OCI-LY7 (cell line): ENCODE results near the gene IGSF21. TPM values are rescaled to one million over a fixed set of nuclear protein-coding genes. Genes with fewer than 3 reads are reported as not detected.

Experiments used
- BruUV-seq: library from RNA; stranded (reverse); fragments of 400-500 nt; replicated peaks from 2 replicates; lab custom pipeline; 2021; lab: Mats Ljungman, UMichigan
- CTCF ChIA-PET: fragments of 300-600 bp; sonication (Branson Sonifier 250); formaldehyde crosslinking; loops from one replicate; lab custom pipeline; 2022; ENCODE audit warnings: antibody characterized with exemption; ENCODE audit not compliant: unreplicated experiment; lab: Charles Lee
- POLR2A ChIA-PET: fragments of 300-600 bp; sonication (Branson Sonifier 250); formaldehyde crosslinking; loops from one replicate; lab custom pipeline; 2022; ENCODE audit warnings: antibody characterized with exemption; lab: Charles Lee
- DNase-seq: peaks from one replicate; pipeline ENCODE4 v3.0.0-alpha.2; 2015; ENCODE audit warnings: low spot score
- H2AFZ ChIP-seq: fragments of 200-600 bp; sonication (generic), shearing (Covaris generic); 2 replicates; pipeline ENCODE4 v1.6.1; 2014; ENCODE audit warnings: mild to moderate bottlenecking, antibody characterized with exemption, low read length, moderate library complexity
- H3K27ac ChIP-seq: fragments of 200-600 bp; sonication (generic); 2 replicates; pipeline ENCODE4 v1.5.1; 2014; ENCODE audit warnings: mixed run types, low read depth, mild to moderate bottlenecking, moderate library complexity, low read length, inconsistent platforms; ENCODE audit not compliant: poor library complexity, severe bottlenecking
- H3K36me3 ChIP-seq: fragments of 200-600 bp; sonication (generic); 2 replicates; pipeline ENCODE4 v1.6.1; 2014; ENCODE audit warnings: mild to moderate bottlenecking, antibody characterized with exemption, low read length, moderate library complexity, mixed read lengths; ENCODE audit not compliant: insufficient read depth
- H3K4me1 ChIP-seq: fragments of 200-600 bp; sonication (generic); 2 replicates; pipeline ENCODE4 v1.5.1; 2014; ENCODE audit warnings: mild to moderate bottlenecking, low read length; ENCODE audit not compliant: insufficient read depth, poor library complexity, severe bottlenecking
- H3K4me2 ChIP-seq: fragments of 200-600 bp; sonication (generic); 2 replicates; pipeline ENCODE4 v1.6.1; 2014; ENCODE audit warnings: mild to moderate bottlenecking, low read length
- H3K4me3 ChIP-seq: fragments of 200-600 bp; sonication (generic); 2 replicates; pipeline ENCODE4 v1.5.1; 2014; ENCODE audit warnings: mild to moderate bottlenecking, low read depth, low read length; ENCODE audit not compliant: poor library complexity, severe bottlenecking
- H3K79me2 ChIP-seq: fragments of 200-600 bp; sonication (generic); 2 replicates; pipeline ENCODE4 v1.6.1; 2016; ENCODE audit warnings: low read depth, mild to moderate bottlenecking, low read length, moderate library complexity, mixed read lengths; ENCODE audit not compliant: insufficient read depth
- H3K9me2 ChIP-seq: fragments of 200-600 bp; sonication (generic); 2 replicates; pipeline ENCODE4 v1.6.1; 2016; ENCODE audit warnings: mild to moderate bottlenecking, low read length, mixed read lengths; ENCODE audit not compliant: insufficient read depth
- H3K9me3 ChIP-seq: fragments of 200-600 bp; sonication (generic); 2 replicates; pipeline ENCODE4 v1.6.1; 2014; ENCODE audit warnings: mild to moderate bottlenecking, mixed run types, low read length, mixed read lengths
- H4K20me1 ChIP-seq: fragments of 200-600 bp; sonication (generic); 2 replicates; pipeline ENCODE4 v1.6.1; 2014; ENCODE audit warnings: mild to moderate bottlenecking, antibody characterized with exemption, low read length, moderate library complexity, mixed read lengths; ENCODE audit not compliant: insufficient read depth
- CTCF ChIP-seq: fragments of 200-600 bp; sonication (generic); conservative IDR thresholded peaks from 2 replicates; pipeline ENCODE4 v1.5.1; 2014; ENCODE audit warnings: mild to moderate bottlenecking, antibody characterized with exemption, low read length, moderate library complexity, mixed read lengths
- EZH2phosphoT487 ChIP-seq: fragments of 200-600 bp; sonication (generic); IDR thresholded peaks from 2 replicates; pipeline ENCODE4 v1.6.1; 2018; ENCODE audit warnings: low read depth, borderline replicate concordance, mild to moderate bottlenecking, mixed run types, antibody characterized with exemption, low read length, moderate library complexity, mixed read lengths
- intact Hi-C: fragments of 100-400 bp; cut with micrococcal nuclease; formaldehyde crosslinking; loops from one replicate; pipeline ENCODE4 v1.10.0; 2022; ENCODE audit not compliant: unreplicated experiment
- total RNA-seq, 2 experiments: library from RNA; depleted of rRNA in 1 of 2; stranded (reverse); fragments of >200 nt in 1 of 2; shearing (Covaris generic) in 1 of 2; gene quantifications; 2 replicates each; pipeline ENCODE4 v1.2.3, GENCODE V29; 2014 to 2022

IGSF21 gene
- total RNA-seq, 2 experiments from 2014 or later: 0.17 TPM; not detected in 1

- H2AFZ ChIP-seq: no peak overlapping the region
- POLR2A ChIA-PET: no interaction called here
- no peaks in the 10 kb centered on the region for H3K79me2 ChIP-seq
- H3K9me2 ChIP-seq: no peaks in the 10 kb centered on the region
- H3K4me3 ChIP-seq: no peak overlapping the region
- no peak overlapping the region for H3K4me2 ChIP-seq
- BruUV-seq: no TSS peak
- no peaks in the 10 kb centered on the region for H4K20me1 ChIP-seq
- H3K27ac ChIP-seq: no peak overlapping the region
- intact Hi-C loops: no loop called here
- no peak for TF ChIP-seq EZH2phosphoT487
- TF ChIP-seq CTCF: no peak
- no peak for DNase-seq
- CTCF ChIA-PET: no interaction called here
- H3K4me1 ChIP-seq: no peaks in the 10 kb centered on the region
- no peaks in the 10 kb centered on the region for H3K9me3 ChIP-seq
- no peaks in the 10 kb centered on the region for H3K36me3 ChIP-seq
These were observed 306.1 kb downstream of the IGSF21 start for GRCh38 chr1:18413541-18414305.

- Histone ChIP-seq H3K9me3 (no peaks in the 10 kb centered on the region), H3K9me2 (no peaks in the 10 kb centered on the region), H3K4me3 (no peak overlapping the region), H2AFZ (no peak overlapping the region), H3K36me3 (no peaks in the 10 kb centered on the region), H3K4me1 (no peaks in the 10 kb centered on the region), H3K4me2 (no peak overlapping the region), H4K20me1 (no peaks in the 10 kb centered on the region), H3K79me2 (no peaks in the 10 kb centered on the region), H3K27ac (no peak overlapping the region)
- CTCF ChIA-PET: no interaction called here
- no peak for DNase-seq
- BruUV-seq: no TSS peak
- intact Hi-C loops: no loop called here
- POLR2A ChIA-PET: no interaction called here
- TF ChIP-seq EZH2phosphoT487 (no peak), CTCF (no peak)
These were observed 306.7 kb downstream of the IGSF21 start for GRCh38 chr1:18414321-18414720.

GRCh38 chr1:18414872-18415447 is 307.4 kb downstream of the IGSF21 start:
- intact Hi-C loops: no loop called here
- no peaks in the 10 kb centered on the region for H4K20me1 ChIP-seq
- ChIA-PET CTCF (no interaction called here), POLR2A (no interaction called here)
- no peak overlapping the region for H2AFZ ChIP-seq
- H3K9me2 ChIP-seq: no peaks in the 10 kb centered on the region
- no TSS peak for BruUV-seq
- H3K4me2 ChIP-seq: no peak overlapping the region
- TF ChIP-seq EZH2phosphoT487: no peak
- no peak for TF ChIP-seq CTCF
- H3K4me3 ChIP-seq: no peak overlapping the region
- no peaks in the 10 kb centered on the region for H3K4me1 ChIP-seq
- H3K27ac ChIP-seq: no peak overlapping the region
- H3K36me3 ChIP-seq: no peaks in the 10 kb centered on the region
- H3K79me2 ChIP-seq: no peaks in the 10 kb centered on the region
- no peak for DNase-seq
- H3K9me3 ChIP-seq: no peaks in the 10 kb centered on the region
